ENCODE measurements around the gene UFC1. TPM values are rescaled to one million over a fixed set of nuclear protein-coding genes. Genes with fewer than 3 reads are reported as not detected.

UFC1 gene
- total RNA-seq, 1 donor from 2014 or later = 59.6 TPM

DNA sequence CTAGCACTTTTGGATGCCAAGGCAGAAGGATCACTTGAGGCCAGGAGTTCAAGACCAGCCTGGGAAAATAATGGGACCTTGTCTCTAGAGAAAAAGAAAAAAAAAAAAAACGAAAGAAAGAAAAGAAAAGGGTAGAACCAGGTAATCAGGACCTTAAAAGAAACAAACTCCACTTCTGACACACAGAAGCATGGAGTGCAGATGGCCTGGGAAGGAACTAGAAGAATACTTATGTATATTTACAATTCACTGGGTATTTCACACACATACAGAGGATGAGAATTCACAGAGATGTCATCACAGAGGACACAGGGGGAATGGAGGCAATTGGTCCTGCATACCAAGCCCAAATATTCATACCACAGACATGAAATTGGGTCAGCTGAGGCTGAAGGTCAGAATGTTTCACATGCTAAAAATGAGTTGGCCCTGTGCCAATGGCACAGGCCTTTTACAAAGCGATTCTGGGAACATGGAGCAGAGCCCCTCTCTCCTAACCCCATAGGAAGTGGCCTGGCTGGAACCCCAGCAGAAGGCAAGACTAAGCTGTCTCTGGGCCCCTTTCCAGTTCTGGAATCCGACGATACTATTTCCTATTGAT is 19.1 kb downstream of the UFC1 start:
- DNase-seq (ENCODE audit: low read depth) = no peak
- Histone ChIP-seq H3K27me3 (ENCODE audit: control insufficient read depth, insufficient read depth, low read length) (no peaks in the 10 kb centered on the region), H3K4me3 (ENCODE audit: low read depth, low read length) (no peak overlapping the region), H3K36me3 (ENCODE audit: control insufficient read depth, insufficient read depth, low read length) (peaks cover 3% of the 10 kb centered on the region)
- TF ChIP-seq, protein P1, sequence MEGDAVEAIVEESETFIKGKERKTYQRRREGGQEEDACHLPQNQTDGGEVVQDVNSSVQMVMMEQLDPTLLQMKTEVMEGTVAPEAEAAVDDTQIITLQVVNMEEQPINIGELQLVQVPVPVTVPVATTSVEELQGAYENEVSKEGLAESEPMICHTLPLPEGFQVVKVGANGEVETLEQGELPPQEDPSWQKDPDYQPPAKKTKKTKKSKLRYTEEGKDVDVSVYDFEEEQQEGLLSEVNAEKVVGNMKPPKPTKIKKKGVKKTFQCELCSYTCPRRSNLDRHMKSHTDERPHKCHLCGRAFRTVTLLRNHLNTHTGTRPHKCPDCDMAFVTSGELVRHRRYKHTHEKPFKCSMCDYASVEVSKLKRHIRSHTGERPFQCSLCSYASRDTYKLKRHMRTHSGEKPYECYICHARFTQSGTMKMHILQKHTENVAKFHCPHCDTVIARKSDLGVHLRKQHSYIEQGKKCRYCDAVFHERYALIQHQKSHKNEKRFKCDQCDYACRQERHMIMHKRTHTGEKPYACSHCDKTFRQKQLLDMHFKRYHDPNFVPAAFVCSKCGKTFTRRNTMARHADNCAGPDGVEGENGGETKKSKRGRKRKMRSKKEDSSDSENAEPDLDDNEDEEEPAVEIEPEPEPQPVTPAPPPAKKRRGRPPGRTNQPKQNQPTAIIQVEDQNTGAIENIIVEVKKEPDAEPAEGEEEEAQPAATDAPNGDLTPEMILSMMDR (IDR thresholded peaks at IDR 0.05; ENCODE audit: insufficient read depth, low read length, poor library complexity, severe bottlenecking) = no peak

DNA sequence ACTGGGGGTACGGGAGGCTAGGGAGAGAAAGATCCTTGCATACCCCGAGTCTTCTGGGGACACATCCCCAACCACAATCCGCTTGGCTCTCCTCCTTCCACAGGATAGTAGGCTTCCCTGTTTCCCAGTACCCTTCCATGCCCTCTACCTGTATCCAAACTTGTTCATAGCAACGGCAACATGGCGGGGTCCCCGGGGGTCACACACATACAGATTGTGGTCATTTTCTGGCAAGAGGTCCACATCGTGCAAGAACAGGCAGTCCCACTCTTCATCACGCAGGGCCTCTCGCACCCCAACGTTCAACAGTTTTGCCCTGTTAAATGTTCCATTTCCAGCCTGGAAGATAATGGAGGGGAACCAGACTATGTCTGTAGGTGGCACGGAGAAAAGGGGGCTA is 19.9 kb downstream of the UFC1 start:
- peaks cover 3% of the 10 kb centered on the region for H3K36me3 ChIP-seq (ENCODE audit: control insufficient read depth, insufficient read depth, low read length)
- no peaks in the 10 kb centered on the region for H3K27me3 ChIP-seq (ENCODE audit: control insufficient read depth, insufficient read depth, low read length)
- no peak for DNase-seq (ENCODE audit: low read depth)
- no peak overlapping the region for H3K4me3 ChIP-seq (ENCODE audit: low read depth, low read length)
- TF ChIP-seq, protein P1 (IDR thresholded peaks at IDR 0.05; ENCODE audit: insufficient read depth, low read length, poor library complexity, severe bottlenecking) = no peak

DNA sequence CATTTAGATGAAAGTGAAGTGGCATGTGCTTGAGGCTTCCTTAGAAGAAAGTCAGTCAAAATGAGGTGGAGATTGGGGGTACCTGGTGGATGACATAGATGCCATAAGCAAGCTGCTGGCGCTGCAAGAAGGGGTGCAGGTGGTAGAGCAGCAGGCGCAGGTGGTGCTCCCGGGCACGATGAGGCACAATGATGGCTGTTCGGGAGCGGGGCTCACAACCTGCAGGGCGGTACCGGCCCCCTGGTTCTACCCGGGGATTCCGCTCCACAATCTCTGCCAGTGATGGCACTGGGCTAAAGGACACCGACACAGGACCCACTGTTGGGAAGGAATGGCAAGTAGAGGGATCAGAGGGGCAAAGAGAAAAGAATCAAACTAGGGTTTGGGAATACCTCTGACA is 21.1 kb downstream of the UFC1 start:
- peaks cover 2% of the 10 kb centered on the region for H3K36me3 ChIP-seq (ENCODE audit: control insufficient read depth, insufficient read depth, low read length)
- no peaks in the 10 kb centered on the region for H3K27me3 ChIP-seq (ENCODE audit: control insufficient read depth, insufficient read depth, low read length)
- H3K4me3 ChIP-seq (ENCODE audit: low read depth, low read length) = no peak overlapping the region
- TF ChIP-seq, protein P1 (IDR thresholded peaks at IDR 0.05; ENCODE audit: insufficient read depth, low read length, poor library complexity, severe bottlenecking) = no peak
- DNase-seq (ENCODE audit: low read depth) = no peak

DNA sequence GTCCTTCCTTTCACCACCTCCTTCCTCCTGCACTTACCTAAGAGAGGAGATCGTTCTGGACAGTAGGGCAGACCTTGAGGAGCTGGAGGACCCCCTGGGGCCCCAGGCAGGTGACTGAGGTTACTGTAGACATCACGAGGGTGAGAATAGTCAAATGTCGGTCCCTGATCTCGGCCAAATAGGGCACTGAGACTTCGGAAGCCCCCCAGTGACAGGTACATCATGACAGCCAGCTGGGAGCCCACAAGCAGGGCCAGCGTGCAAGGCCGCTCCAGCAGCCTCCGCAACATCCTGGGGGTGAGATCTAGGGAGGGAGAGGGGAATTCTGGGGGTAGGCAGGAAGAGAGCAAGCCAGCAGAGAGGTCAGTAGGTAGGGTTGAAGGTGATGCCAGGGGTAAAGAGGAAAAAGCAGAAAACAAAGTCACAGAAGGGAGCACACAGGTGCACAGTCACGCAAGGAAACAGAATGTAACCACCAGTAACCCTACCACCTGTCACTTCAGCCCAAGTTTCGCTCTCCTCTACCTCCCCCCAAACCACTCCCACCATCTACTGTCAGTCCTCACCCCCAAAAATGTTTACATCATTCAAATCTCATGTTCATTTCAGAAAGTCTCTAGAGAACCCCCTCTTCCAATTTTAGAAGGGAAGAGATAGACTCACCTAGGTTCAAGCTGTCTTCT is 22.1 kb downstream of the UFC1 start:
- H3K27me3 ChIP-seq (ENCODE audit: control insufficient read depth, insufficient read depth, low read length) = no peaks in the 10 kb centered on the region
- H3K36me3 ChIP-seq (ENCODE audit: control insufficient read depth, insufficient read depth, low read length) = peaks cover 2% of the 10 kb centered on the region
- H3K4me3 ChIP-seq (ENCODE audit: low read depth, low read length) = no peak overlapping the region
- TF ChIP-seq, protein P1 (IDR thresholded peaks at IDR 0.05; ENCODE audit: insufficient read depth, low read length, poor library complexity, severe bottlenecking) = no peak
- no peak for DNase-seq (ENCODE audit: low read depth)

DNA sequence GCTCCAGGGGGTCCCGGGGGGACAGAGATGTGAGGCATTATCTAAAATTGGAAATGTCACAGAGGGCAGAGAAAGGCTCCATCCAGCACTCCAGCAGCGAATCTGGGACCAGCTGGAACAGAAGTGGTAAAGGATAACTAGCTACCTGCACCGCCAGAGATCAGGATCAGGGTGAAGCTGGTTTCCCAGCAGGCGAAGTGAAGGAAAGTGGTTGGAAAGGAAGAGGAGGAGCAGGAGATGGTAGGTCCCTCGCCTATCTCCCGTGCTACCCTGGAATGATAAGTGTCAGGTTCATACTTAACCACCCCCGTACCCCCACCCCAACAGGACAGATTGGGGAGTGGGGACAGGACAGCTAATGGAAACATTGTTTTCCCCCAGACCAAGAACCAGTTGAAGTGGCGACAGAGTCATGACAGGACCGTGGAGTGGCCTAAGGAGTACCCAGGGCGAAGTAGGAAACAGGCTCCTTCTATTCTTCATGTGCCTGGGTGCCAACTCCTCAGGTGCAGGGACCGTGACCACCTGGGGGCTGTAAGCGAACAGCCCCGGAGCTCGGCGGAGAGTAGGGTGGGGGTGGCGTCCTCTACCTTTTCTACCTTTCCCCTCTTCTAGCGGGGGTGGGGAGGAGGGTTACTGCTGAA is 22.8 kb downstream of the UFC1 start:
- Histone ChIP-seq H3K27me3 (ENCODE audit: control insufficient read depth, insufficient read depth, low read length) (no peaks in the 10 kb centered on the region), H3K4me3 (ENCODE audit: low read depth, low read length) (peak overlapping the region; percentile 82), H3K36me3 (ENCODE audit: control insufficient read depth, insufficient read depth, low read length) (peaks cover 2% of the 10 kb centered on the region)
- no peak for DNase-seq (ENCODE audit: low read depth)
- TF ChIP-seq, protein P1 (IDR thresholded peaks at IDR 0.05; ENCODE audit: insufficient read depth, low read length, poor library complexity, severe bottlenecking) = no peak
